Measurements from ENCODE around the gene DOP1B. TPM values are rescaled to one million over a fixed set of nuclear protein-coding genes. Genes with fewer than 3 reads are reported as not detected.
A peak's percentile ranks its signal among the peaks of the same experiment; 100 is the strongest.

DOP1B gene
- total RNA-seq, 1 donor from 2014 or later, result 4.5 TPM

GRCh38 chr21:36145259-36145658 lies 11.4 kb upstream of the DOP1B start:
- Histone ChIP-seq H3K4me3 (no peak overlapping the region), H3K9me3 (no peaks in the 10 kb centered on the region), H3K27me3 (no peaks in the 10 kb centered on the region), H3K36me3 (peaks cover 0 to 2% of the 10 kb centered on the region in 2 donors), H3K27ac (no peak overlapping the region), H3K4me1 (peaks cover 0 to under 1% of the 10 kb centered on the region in 2 donors)
- TF ChIP-seq CTCF (IDR thresholded peaks at IDR 0.05), result no peak
- no peak for DNase-seq (ENCODE audit: low spot score in 2 of 2)
- intact Hi-C loops (cut with DNase I), result no loop called here

GRCh38 chr21:36147911-36148310 lies 8.7 kb upstream of the DOP1B start:
- H3K9me3 ChIP-seq, result no peaks in the 10 kb centered on the region
- H3K27ac ChIP-seq, result no peak overlapping the region
- H3K4me1 ChIP-seq, result peaks cover 0 to 5% of the 10 kb centered on the region in 2 donors
- TF ChIP-seq CTCF (IDR thresholded peaks at IDR 0.05), result no peak
- intact Hi-C loops (cut with DNase I), result no loop called here
- H3K4me3 ChIP-seq, result no peak overlapping the region
- H3K36me3 ChIP-seq, result no peaks in the 10 kb centered on the region
- no peak for DNase-seq (ENCODE audit: low spot score in 2 of 2)
- H3K27me3 ChIP-seq, result no peaks in the 10 kb centered on the region

- no peaks in the 10 kb centered on the region for H3K9me3 ChIP-seq
- DNase-seq (ENCODE audit: low spot score in 2 of 2), result no peak
- intact Hi-C loops (cut with DNase I), result no loop called here
Measured at GRCh38 chr21:36148886-36149285, 7.7 kb upstream of the DOP1B start.

DNA sequence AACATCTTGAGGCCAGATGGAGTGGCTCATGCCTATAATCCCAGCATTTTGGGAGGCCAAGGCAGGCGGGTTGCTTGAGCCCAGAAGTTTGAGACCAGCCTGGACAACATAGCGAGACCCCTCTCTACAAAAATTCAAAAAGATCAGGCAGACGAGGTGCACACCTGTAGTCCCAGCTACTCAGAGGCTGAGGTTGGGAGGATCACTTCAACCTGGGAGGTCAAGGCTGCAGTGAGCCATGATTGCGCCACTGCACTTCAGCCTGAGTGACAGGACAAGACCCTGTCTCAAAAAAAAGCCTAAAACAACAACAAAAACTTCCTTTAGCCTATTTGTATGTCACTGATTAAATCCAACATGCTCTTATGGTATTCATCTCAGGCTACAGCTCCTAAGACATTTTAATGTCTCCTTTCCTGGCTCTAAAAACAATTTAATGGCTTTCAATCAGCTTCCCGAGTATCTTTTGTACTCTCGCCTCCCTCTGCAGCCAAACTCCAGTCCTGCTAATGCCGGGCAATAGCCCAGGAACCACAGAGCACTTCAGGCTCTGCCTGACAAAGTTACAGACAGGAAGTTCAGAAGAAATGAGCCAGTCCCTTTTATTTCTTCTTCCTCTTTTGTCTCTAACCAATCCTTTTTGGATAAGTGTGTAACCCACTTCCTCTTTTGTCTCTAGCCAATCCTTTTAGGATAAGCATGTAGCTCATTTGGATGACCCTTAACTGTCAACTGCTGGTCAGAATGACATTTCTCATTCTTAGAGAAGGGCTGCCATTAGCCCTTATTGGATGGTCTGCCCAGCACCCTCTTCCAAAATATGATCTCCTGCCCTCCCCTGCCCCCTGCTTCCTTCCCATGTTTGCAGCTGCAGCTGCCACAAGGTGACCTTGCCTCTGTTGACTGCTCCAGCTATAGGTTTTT lies 6.6 kb upstream of the DOP1B start:
- Histone ChIP-seq H3K36me3 (no peaks in the 10 kb centered on the region), H3K27me3 (no peaks in the 10 kb centered on the region), H3K4me1 (peaks cover 0 to 5% of the 10 kb centered on the region in 2 donors), H3K4me3 (no peak overlapping the region), H3K27ac (peak overlapping the region; percentile 46 to 74), H3K9me3 (no peaks in the 10 kb centered on the region)
- intact Hi-C loops (cut with DNase I), result loop anchor here (10.0 kb wide), 1 partner anchor 835 kb away; no protein-coding TSS in a partner anchor
- TF ChIP-seq CTCF (IDR thresholded peaks at IDR 0.05), result no peak
- no peak for DNase-seq (ENCODE audit: low spot score in 2 of 2)

More at GRCh38 chr21:36148886-36149285, 7.7 kb upstream of the DOP1B start:
- Histone ChIP-seq H3K27ac (no peak overlapping the region), H3K4me3 (no peak overlapping the region), H3K27me3 (no peaks in the 10 kb centered on the region), H3K36me3 (no peaks in the 10 kb centered on the region), H3K4me1 (peaks cover 0 to 5% of the 10 kb centered on the region in 2 donors)
- TF ChIP-seq CTCF (IDR thresholded peaks at IDR 0.05), result no peak

- no peak for DNase-seq (ENCODE audit: low spot score in 2 of 2)
- intact Hi-C loops (cut with DNase I), result loop anchor here (1.0 to 10.0 kb wide), 6 partner anchors 20 to 917 kb away; partner anchors contain the start of genes CBR3, MORC3, PIGP and SETD4
- no peak for TF ChIP-seq CTCF (IDR thresholded peaks at IDR 0.05)
- peaks cover 7 to 8% of the 10 kb centered on the region in 2 donors for H3K4me1 ChIP-seq
- H3K27me3 ChIP-seq, result no peaks in the 10 kb centered on the region
- peak overlapping the region; percentile 81 to 83 for H3K4me3 ChIP-seq
- H3K36me3 ChIP-seq, result no peaks in the 10 kb centered on the region
- H3K27ac ChIP-seq, result peak overlapping the region; percentile 58 to 63
- no peaks in the 10 kb centered on the region for H3K9me3 ChIP-seq
Measured at GRCh38 chr21:36155603-36156338, 853 bp upstream of the DOP1B start.
